Pulmonary artery endothelial cell (primary cell): ENCODE data around the gene LMF1. TPM values are rescaled to one million over a fixed set of nuclear protein-coding genes. Genes with fewer than 3 reads are reported as not detected.
"Not testable (repeated sequence)": the region's sequence is repeated elsewhere in the genome, so short reads cannot be mapped to it uniquely, and the experiment has no call there.

Experiments used
- DNase-seq: peaks from one replicate; pipeline ENCODE4 v3.0.0-alpha.2; 2011; ENCODE audit warnings: low read depth, low spot score
- total RNA-seq: library from RNA; depleted of rRNA; stranded (reverse); fragments of >200 nt; gene quantifications from 2 replicates; pipeline ENCODE4 v1.2.3, GENCODE V29; 2014

Gene LMF1
- total RNA-seq, 1 donor from 2014 or later: 12.9 TPM

GRCh38 chr16:950733-951573 lies 19.8 kb downstream of the LMF1 start:
- DNase-seq: not testable (repeated sequence)

- DNase-seq: not testable (repeated sequence)
Observed at GRCh38 chr16:948767-949166, 22.0 kb downstream of the LMF1 start.

- not testable (repeated sequence) for DNase-seq
Observed at GRCh38 chr16:947922-948303, 22.9 kb downstream of the LMF1 start.

- no peak for DNase-seq
Observed at GRCh38 chr16:947255-947921, 23.4 kb downstream of the LMF1 start.

- DNase-seq: no peak
Observed at GRCh38 chr16:946048-946395, 24.8 kb downstream of the LMF1 start.

- no peak for DNase-seq
Observed at GRCh38 chr16:945271-946047, 25.3 kb downstream of the LMF1 start.

- DNase-seq: no peak
Observed at GRCh38 chr16:943971-944370, 26.8 kb downstream of the LMF1 start.

- DNase-seq: no peak
Observed at GRCh38 chr16:942436-943060, 28.2 kb downstream of the LMF1 start.

GRCh38 chr16:939941-940340 lies 30.8 kb downstream of the LMF1 start:
- DNase-seq: no peak

- DNase-seq: no peak
Observed at GRCh38 chr16:939311-939710, 31.5 kb downstream of the LMF1 start.

GRCh38 chr16:938752-939151 lies 32.0 kb downstream of the LMF1 start:
- no peak for DNase-seq

- no peak for DNase-seq
Observed at GRCh38 chr16:938136-938535, 32.6 kb downstream of the LMF1 start.

- DNase-seq: no peak
Observed at GRCh38 chr16:937723-938122, 33.1 kb downstream of the LMF1 start.

GRCh38 chr16:937311-937710 lies 33.5 kb downstream of the LMF1 start:
- DNase-seq: no peak

GRCh38 chr16:935684-936083 lies 35.1 kb downstream of the LMF1 start:
- DNase-seq: no peak

GRCh38 chr16:934178-934577 lies 36.6 kb downstream of the LMF1 start:
- no peak for DNase-seq

GRCh38 chr16:933581-933980 lies 37.2 kb downstream of the LMF1 start:
- no peak for DNase-seq

GRCh38 chr16:932831-933330 lies 37.9 kb downstream of the LMF1 start:
- DNase-seq: no peak

GRCh38 chr16:931626-932500 lies 38.9 kb downstream of the LMF1 start:
- DNase-seq: no peak

GRCh38 chr16:931171-931570 lies 39.6 kb downstream of the LMF1 start:
- DNase-seq: no peak

- no peak for DNase-seq
Observed at GRCh38 chr16:930511-930910, 40.3 kb downstream of the LMF1 start.
